HG03354 (cell line): ENCODE results near the gene R3HDM2.

Experiments
- ATAC-seq: cut with Tn5 transposase; IDR thresholded peaks from one replicate; pipeline ENCODE4 v1.9.1; 2021; ENCODE audit warnings: mild to moderate bottlenecking; ENCODE audit not compliant: unreplicated experiment, poor library complexity, severe bottlenecking

The R3HDM2 gene

DNA sequence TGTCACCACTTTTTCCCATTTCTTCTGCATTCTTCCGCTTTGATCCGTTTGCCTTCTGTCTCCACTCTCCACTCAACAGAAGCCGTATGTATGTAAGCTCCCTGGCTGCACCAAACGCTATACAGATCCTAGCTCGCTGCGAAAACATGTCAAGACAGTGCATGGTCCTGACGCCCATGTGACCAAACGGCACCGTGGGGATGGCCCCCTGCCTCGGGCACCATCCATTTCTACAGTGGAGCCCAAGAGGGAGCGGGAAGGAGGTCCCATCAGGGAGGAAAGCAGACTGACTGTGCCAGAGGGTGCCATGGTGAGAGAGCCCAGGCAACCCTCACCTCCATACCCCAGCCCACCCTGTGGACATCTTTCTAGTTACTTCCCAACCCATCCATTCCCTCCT lies 37.1 kb upstream of the R3HDM2 start:
- ATAC-seq = no peak

DNA sequence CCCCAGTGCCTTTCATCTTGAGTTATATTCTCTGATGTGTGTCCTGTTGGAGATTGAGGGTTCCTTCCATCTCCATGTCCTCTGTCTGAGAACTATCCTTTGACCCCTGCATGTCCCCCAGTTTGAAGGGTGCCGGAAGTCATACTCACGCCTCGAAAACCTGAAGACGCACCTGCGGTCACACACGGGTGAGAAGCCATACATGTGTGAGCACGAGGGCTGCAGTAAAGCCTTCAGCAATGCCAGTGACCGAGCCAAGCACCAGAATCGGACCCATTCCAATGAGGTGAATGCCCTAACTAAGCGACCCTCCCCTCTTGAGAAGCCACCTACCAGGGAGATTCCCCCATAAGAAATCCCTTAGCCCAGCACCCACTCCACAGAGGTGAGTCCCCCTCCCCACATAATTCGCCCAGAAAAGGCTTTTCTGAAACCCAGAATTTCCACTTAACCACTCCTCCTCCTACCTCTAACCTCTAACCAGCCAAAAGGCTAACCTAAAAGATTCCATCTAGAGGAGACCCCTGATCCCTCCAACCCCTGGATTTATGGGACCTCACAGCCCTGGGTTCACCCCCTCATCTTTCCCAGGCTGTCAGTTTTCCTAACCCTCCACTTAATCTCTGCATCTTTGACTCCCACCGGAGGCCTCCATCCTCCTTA lies 36.5 kb upstream of the R3HDM2 start:
- no peak for ATAC-seq

- no peak for ATAC-seq
Observed at GRCh38 chr12:57465747-57466505, 35.1 kb upstream of the R3HDM2 start.

- no peak for ATAC-seq
Observed at GRCh38 chr12:57465030-57465746, 34.3 kb upstream of the R3HDM2 start.

GRCh38 chr12:57464569-57464968 lies 33.7 kb upstream of the R3HDM2 start:
- ATAC-seq = no peak

DNA sequence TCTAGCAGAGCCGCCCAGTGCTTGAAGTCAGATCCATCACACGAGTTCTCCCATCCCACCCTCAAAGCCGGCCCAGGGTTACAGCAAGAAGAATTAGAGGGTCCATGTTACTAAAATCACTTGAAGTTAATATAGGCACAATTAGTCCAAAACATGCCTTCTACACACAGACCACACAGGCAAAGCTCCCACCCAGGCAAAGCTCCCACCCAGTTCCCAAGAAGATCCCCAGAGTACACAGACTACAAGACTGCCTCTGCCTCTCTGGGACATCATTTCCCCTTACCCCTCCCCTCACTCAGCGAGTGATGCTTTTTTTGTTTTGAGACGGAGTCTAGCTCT lies 32.0 kb upstream of the R3HDM2 start:
- ATAC-seq = no peak

DNA sequence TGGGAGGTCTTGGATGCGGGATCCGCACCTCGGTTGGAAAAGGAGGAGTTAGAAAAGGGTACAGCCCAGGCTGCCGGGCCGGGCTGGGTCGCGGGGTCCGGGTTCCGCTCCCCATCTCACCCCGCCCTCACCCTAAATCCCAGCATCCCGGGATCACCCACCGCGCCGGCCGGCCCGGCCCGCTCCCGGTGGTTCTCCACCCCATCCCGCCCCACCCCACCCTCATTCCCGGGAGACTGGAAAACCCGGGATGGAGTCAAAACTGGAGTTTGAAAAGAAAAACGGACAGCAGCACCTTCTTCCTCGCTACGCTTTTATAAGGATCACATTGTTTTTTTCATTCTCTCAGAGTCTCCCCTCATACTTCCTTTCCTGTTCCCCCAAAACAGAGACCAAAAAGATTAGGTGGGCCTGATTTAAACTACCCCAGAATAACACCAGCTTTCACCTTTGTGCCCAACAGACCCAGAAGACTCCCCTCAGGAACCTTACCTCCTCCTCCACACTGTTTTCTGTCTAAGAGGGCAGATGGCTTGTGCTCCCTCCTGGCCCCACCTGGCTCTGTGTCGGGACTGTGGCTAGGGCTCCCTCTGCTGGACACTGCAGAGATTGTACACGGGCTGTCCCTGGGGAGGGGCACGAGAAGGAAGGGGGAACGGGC lies 31.5 kb upstream of the R3HDM2 start:
- ATAC-seq = peak; percentile 65

DNA sequence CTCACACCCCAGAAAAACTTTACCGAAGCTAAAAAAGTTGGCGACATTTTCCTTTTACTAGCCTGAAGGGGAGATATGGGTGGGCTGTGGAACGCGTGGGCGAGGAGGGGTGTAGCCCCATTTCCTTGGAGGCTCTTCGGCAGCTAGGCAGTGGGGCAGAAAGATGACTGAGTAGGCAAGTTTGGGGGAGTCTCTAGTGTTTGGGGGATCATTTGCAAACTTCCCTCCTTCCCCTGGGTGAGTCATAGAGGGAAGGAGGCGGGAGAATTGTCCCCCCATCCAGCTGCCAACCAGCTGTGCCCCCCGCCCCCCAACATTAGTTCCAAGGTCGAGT lies 31.0 kb upstream of the R3HDM2 start:
- ATAC-seq = no peak

DNA sequence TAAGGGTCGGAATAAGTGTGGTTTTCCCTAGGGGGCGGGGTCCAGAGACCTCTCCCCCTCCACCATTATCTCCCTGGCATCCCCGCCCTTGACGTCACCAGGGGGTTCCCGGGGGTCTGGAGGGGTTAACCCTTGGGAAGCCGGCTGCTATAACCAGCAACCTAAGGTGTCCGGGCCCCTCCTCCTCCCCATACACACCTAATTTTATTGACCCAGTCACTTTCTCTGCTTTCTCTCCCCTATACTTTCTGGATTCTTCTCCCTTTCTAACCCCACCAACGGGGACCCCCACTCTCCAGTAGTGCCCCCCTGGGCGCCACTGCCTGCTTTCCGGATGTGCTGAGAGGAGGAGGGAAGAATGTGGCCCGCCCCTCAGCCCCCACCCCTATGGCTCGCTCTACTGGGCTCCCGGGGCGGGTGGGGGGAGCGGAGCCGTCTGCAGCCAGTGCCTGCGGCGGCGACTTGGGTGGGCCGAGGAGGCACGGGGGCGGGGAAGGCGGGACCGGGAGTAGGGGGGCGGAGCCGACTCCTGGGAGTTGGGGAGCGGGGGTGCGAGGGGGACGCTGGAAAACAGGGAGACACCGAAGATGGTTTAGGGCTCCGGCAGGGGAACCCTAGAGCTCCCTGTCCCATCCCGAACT lies 30.6 kb upstream of the R3HDM2 start:
- ATAC-seq = no peak

- no peak for ATAC-seq
Observed at GRCh38 chr12:57460841-57461275, 30.0 kb upstream of the R3HDM2 start.

DNA sequence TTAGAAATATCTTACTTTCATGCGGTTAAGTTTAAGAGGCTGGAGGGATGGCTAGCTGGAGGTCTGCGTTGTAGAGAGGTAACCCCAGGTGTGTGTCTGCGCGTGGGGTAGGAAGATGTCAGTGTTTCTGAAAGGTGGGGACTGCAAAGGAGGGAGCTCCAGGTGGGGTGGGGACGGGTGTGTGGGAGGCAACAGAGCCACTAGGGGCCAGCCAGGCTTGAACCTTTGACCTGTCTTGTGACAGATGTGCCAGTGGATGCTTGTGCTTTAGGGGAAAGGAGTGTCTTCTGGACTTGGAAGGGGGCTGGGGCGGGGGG lies 29.6 kb upstream of the R3HDM2 start:
- ATAC-seq = no peak

- ATAC-seq = no peak
Observed at GRCh38 chr12:57459750-57460467, 29.1 kb upstream of the R3HDM2 start, which contains the start of gene GLI1. GLI1 (plus strand) TSS chr12:57459785; CDS start chr12:57463692, 3,907 bp downstream.

DNA sequence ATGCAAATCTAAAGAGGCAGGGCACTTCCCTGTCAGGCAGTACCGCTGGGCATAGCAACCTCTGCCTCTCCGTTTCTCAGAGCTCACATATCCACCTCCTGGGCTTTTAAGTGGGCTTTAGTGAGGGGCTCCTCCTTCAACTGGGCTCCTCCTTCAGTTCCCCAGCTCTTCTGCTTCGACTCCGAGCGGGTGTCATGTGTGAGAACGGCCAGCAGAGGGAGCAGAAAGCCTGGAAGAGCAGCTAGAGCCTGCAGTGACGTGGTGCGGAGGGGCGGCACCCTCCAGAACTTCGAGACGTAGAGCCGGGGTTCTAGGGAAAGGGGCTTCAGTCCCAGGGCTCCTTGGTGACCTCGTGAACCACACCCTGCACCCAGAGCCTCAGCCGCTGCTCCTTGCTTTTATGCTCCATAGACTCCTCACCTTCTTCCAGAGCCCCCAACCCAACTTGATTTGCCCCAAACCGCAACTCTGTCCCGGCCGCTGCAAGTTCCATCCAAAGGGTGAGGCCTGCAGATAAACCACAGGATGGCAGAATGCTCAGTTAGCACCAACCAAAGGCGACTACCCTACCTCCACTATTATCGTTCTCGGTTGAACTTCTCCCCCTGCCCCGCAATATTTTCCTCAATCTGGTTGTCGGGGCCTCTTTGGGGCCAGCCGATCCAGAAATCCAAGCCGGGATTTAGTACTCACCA lies 28.4 kb upstream of the R3HDM2 start:
- peak; percentile 69 for ATAC-seq

- ATAC-seq = no peak
Observed at GRCh38 chr12:57458665-57459054, 27.8 kb upstream of the R3HDM2 start.

DNA sequence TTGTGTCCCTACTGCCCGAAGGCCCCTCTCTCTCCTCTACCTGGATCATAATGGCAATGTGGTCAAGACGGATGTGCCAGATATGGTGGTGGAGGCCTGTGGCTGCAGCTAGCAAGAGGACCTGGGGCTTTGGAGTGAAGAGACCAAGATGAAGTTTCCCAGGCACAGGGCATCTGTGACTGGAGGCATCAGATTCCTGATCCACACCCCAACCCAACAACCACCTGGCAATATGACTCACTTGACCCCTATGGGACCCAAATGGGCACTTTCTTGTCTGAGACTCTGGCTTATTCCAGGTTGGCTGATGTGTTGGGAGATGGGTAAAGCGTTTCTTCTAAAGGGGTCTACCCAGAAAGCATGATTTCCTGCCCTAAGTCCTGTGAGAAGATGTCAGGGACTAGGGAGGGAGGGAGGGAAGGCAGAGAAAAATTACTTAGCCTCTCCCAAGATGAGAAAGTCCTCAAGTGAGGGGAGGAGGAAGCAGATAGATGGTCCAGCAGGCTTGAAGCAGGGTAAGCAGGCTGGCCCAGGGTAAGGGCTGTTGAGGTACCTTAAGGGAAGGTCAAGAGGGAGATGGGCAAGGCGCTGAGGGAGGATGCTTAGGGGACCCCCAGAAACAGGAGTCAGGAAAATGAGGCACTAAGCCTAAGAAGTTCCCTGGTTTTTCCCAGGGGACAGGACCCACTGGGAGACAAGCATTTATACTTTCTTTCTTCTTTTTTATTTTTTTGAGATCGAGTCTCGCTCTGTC lies 26.1 kb upstream of the R3HDM2 start:
- ATAC-seq = no peak

DNA sequence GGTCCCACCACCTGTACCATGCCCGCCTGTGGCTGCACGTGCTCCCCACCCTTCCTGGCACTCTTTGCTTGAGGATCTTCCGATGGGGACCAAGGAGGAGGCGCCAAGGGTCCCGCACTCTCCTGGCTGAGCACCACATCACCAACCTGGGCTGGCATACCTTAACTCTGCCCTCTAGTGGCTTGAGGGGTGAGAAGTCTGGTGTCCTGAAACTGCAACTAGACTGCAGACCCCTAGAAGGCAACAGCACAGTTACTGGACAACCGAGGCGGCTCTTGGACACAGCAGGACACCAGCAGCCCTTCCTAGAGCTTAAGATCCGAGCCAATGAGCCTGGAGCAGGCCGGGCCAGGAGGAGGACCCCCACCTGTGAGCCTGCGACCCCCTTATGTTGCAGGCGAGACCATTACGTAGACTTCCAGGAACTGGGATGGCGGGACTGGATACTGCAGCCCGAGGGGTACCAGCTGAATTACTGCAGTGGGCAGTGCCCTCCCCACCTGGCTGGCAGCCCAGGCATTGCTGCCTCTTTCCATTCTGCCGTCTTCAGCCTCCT lies 25.4 kb upstream of the R3HDM2 start:
- ATAC-seq = no peak

DNA sequence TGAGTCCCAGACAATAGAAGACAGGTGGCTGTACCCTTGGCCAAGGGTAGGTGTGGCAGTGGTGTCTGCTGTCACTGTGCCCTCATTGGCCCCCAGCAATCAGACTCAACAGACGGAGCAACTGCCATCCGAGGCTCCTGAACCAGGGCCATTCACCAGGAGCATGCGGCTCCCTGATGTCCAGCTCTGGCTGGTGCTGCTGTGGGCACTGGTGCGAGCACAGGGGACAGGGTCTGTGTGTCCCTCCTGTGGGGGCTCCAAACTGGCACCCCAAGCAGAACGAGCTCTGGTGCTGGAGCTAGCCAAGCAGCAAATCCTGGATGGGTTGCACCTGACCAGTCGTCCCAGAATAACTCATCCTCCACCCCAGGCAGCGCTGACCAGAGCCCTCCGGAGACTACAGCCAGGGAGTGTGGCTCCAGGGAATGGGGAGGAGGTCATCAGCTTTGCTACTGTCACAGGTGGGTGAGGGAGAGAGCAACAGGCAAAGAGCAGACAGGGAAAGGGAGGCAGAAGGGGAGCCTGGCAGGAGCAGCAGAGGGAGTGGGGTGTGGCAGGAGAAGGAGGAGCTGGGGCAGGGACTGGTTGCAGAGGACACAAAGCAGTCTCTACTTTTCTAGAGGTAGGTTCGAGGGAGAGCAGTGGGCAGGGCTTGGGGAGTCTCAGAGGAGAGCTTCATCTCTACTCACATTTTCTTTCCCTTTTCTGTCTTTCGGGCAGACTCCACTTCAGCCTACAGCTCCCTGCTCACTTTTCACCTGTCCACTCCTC lies 24.7 kb upstream of the R3HDM2 start:
- no peak for ATAC-seq
